Measurements from ENCODE around the gene ZNF692. TPM values are rescaled to one million over a fixed set of nuclear protein-coding genes. Genes with fewer than 3 reads are reported as not detected.

ZNF692 gene
- total RNA-seq, 1 donor from 2014 or later = 41.9 TPM

DNA sequence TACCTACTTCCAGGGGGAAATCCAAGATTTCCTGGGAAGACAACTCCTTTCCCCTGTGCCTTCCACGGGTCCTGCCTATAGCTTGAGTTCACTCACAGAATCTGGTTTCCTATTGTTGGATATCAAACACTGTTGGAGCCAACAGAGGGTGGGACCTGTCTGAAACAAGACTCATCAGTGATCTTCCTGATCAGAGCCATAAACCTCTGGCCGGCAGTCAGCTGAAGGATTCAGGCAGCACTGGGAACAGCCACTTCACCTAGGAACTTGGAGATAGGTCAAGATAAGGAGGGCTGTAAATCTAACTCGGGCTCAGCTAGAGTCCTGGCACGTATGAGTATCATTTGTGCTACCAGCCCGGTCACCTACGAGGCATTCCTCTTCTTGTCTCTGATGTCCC, 56.4 kb downstream of the ZNF692 start:
- H3K27me3 ChIP-seq (ENCODE audit: low read depth) = no peaks in the 10 kb centered on the region
- H3K36me3 ChIP-seq = no peaks in the 10 kb centered on the region
- no peak overlapping the region for H3K4me3 ChIP-seq
- ATAC-seq = no peak
- peaks cover 21% of the 10 kb centered on the region for H3K4me1 ChIP-seq
- intact Hi-C loops (cut with DNase I) = no loop called here
- H3K9me3 ChIP-seq = no peaks in the 10 kb centered on the region
- H3K27ac ChIP-seq = no peak overlapping the region
- DNase-seq = no peak
- TF ChIP-seq, protein P1, sequence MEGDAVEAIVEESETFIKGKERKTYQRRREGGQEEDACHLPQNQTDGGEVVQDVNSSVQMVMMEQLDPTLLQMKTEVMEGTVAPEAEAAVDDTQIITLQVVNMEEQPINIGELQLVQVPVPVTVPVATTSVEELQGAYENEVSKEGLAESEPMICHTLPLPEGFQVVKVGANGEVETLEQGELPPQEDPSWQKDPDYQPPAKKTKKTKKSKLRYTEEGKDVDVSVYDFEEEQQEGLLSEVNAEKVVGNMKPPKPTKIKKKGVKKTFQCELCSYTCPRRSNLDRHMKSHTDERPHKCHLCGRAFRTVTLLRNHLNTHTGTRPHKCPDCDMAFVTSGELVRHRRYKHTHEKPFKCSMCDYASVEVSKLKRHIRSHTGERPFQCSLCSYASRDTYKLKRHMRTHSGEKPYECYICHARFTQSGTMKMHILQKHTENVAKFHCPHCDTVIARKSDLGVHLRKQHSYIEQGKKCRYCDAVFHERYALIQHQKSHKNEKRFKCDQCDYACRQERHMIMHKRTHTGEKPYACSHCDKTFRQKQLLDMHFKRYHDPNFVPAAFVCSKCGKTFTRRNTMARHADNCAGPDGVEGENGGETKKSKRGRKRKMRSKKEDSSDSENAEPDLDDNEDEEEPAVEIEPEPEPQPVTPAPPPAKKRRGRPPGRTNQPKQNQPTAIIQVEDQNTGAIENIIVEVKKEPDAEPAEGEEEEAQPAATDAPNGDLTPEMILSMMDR (IDR thresholded peaks at IDR 0.05) = no peak

GRCh38 chr1:248800459-248800858, 58.4 kb downstream of the ZNF692 start:
- TF ChIP-seq, protein P1 (IDR thresholded peaks at IDR 0.05) = no peak
- no peak overlapping the region for H3K27ac ChIP-seq
- H3K9me3 ChIP-seq = peaks cover 1% of the 10 kb centered on the region
- no peaks in the 10 kb centered on the region for H3K36me3 ChIP-seq
- intact Hi-C loops (cut with DNase I) = no loop called here
- H3K4me3 ChIP-seq = no peak overlapping the region
- peaks cover 5% of the 10 kb centered on the region for H3K4me1 ChIP-seq
- H3K27me3 ChIP-seq (ENCODE audit: low read depth) = no peaks in the 10 kb centered on the region
- DNase-seq (no peak), ATAC-seq (no peak)

Small RNA genes within 50 kb of the gene (microRNA-seq; reads per million reads assigned to microRNA genes)
- gene MIR3124 (ENCODE audit: borderline number of aligned reads) = 1.5 reads per million

Other genes starting within 250 kb of the ZNF692 start
- gene OR2T11, start 224.0 kb downstream of the ZNF692 start, total RNA-seq = not detected
- gene OR2T35, start 213.8 kb downstream of the ZNF692 start, total RNA-seq = not detected
- not detected for gene OR2T27, start 203.6 kb downstream of the ZNF692 start, total RNA-seq
- not detected for gene OR14I1, start 156.3 kb downstream of the ZNF692 start, total RNA-seq
- gene LYPD8, start 103.3 kb downstream of the ZNF692 start, total RNA-seq = not detected
- 25.0 TPM for gene SH3BP5L, start 33.2 kb downstream of the ZNF692 start, total RNA-seq
- gene ZNF672, start 20.9 kb downstream of the ZNF692 start, total RNA-seq = 39.8 TPM
- gene PGBD2, start 47.1 kb upstream of the ZNF692 start, total RNA-seq = 9.1 TPM

Measured in lower lobe of right lung (tissue), 2 donors.